Esophagus squamous epithelium (tissue), 4 donors: Measurements from ENCODE around the gene ZNF71.

Experiments used
- CTCF ChIP-seq, 6 experiments: fragments of 450-650 bp in 4 of 6; fragments of 200-600 bp in 2 of 6; sonication (generic) in 2 of 6; IDR thresholded peaks; one replicate each; pipeline ENCODE4 v1.5.1; 2016 to 2019; ENCODE audit warnings: antibody characterized with exemption in 6 of 6, mild to moderate bottlenecking in 4 of 6, moderate library complexity in 4 of 6
- POLR2A ChIP-seq, 4 donors: fragments of 450-650 bp; IDR thresholded peaks; one replicate each; pipeline ENCODE4 v1.6.1; 2017; ENCODE audit warnings: antibody characterized with exemption in 4 of 4, mild to moderate bottlenecking in 4 of 4, moderate library complexity in 3 of 4

GRCh38 chr19:56633021-56633420 lies 37.9 kb downstream of the ZNF71 start:
- no peak for TF ChIP-seq CTCF (IDR thresholded peaks at IDR 0.05)
- TF ChIP-seq POLR2A (IDR thresholded peaks at IDR 0.05): no peak
